Measurements from ENCODE around the gene ANKRD65. TPM values are rescaled to one million over a fixed set of nuclear protein-coding genes. Genes with fewer than 3 reads are reported as not detected.

Gene ANKRD65
- total RNA-seq, 1 donor from 2014 or later = 0.64 TPM

GRCh38 chr1:1426496-1427105 lies 5.5 kb upstream of the ANKRD65 start:
- Mint-ChIP-seq H3K4me1 (ENCODE audit: low read depth, unreplicated experiment) (peaks cover 20% of the 10 kb centered on the region), H3K9me3 (ENCODE audit: unreplicated experiment) (no peaks in the 10 kb centered on the region), H3K36me3 (ENCODE audit: low read depth, unreplicated experiment) (no peaks in the 10 kb centered on the region), H3K4me3 (ENCODE audit: unreplicated experiment) (no peak overlapping the region), H3K27ac (ENCODE audit: unreplicated experiment) (no peak overlapping the region), H3K27me3 (ENCODE audit: low read depth, unreplicated experiment) (peaks cover 2% of the 10 kb centered on the region)
- H3K4me1 ChIP-seq (ENCODE audit: insufficient read depth, low read length) = peaks cover 19% of the 10 kb centered on the region
- no peak overlapping the region for H3K4me2 ChIP-seq (ENCODE audit: low read length)
- no peak overlapping the region for H3K9ac ChIP-seq (ENCODE audit: low read length)
- H3K27me3 ChIP-seq (ENCODE audit: insufficient read depth, low read length) = no peaks in the 10 kb centered on the region
- no peak overlapping the region for H2AFZ ChIP-seq (ENCODE audit: low read depth, low read length)
- no peaks in the 10 kb centered on the region for H4K20me1 ChIP-seq (ENCODE audit: insufficient read depth, low read length)
- H3K4me3 ChIP-seq (ENCODE audit: insufficient read depth, low read depth, low read length) = no peak overlapping the region
- H3K36me3 ChIP-seq (ENCODE audit: insufficient read depth, low read length) = no peaks in the 10 kb centered on the region
- DNase-seq (ENCODE audit: low read depth) (no peak), FAIRE-seq (no peak)
- TF ChIP-seq EZH2 (IDR thresholded peaks at IDR 0.05; ENCODE audit: insufficient read depth, low read length) = no peak
- TF ChIP-seq CTCF (IDR thresholded peaks at IDR 0.05; ENCODE audit: insufficient read depth, low read depth, low read length) = no peak
- no peaks in the 10 kb centered on the region for H3K79me2 ChIP-seq (ENCODE audit: insufficient read depth, low read length)
- H3K9me3 ChIP-seq (ENCODE audit: insufficient read depth, low read depth, low read length) = no peaks in the 10 kb centered on the region
- no peak overlapping the region for H3K27ac ChIP-seq (ENCODE audit: low read depth, low read length)

GRCh38 chr1:1425753-1426495 lies 4.8 kb upstream of the ANKRD65 start:
- Histone ChIP-seq H4K20me1 (ENCODE audit: insufficient read depth, low read length) (no peaks in the 10 kb centered on the region), H3K4me3 (ENCODE audit: insufficient read depth, low read depth, low read length) (no peak overlapping the region), H3K4me2 (ENCODE audit: low read length) (no peak overlapping the region), H3K36me3 (ENCODE audit: insufficient read depth, low read length) (no peaks in the 10 kb centered on the region), H3K4me1 (ENCODE audit: insufficient read depth, low read length) (peaks cover 19% of the 10 kb centered on the region), H3K9me3 (ENCODE audit: insufficient read depth, low read depth, low read length) (no peaks in the 10 kb centered on the region), H3K79me2 (ENCODE audit: insufficient read depth, low read length) (no peaks in the 10 kb centered on the region), H2AFZ (ENCODE audit: low read depth, low read length) (no peak overlapping the region), H3K27ac (ENCODE audit: low read depth, low read length) (no peak overlapping the region), H3K9ac (ENCODE audit: low read length) (no peak overlapping the region), H3K27me3 (ENCODE audit: insufficient read depth, low read length) (no peaks in the 10 kb centered on the region)
- Mint-ChIP-seq H3K4me3 (ENCODE audit: unreplicated experiment) (no peak overlapping the region), H3K9me3 (ENCODE audit: unreplicated experiment) (no peaks in the 10 kb centered on the region), H3K27me3 (ENCODE audit: low read depth, unreplicated experiment) (peaks cover 2% of the 10 kb centered on the region), H3K4me1 (ENCODE audit: low read depth, unreplicated experiment) (peaks cover 20% of the 10 kb centered on the region), H3K27ac (ENCODE audit: unreplicated experiment) (no peak overlapping the region), H3K36me3 (ENCODE audit: low read depth, unreplicated experiment) (no peaks in the 10 kb centered on the region)
- FAIRE-seq (no peak), DNase-seq (ENCODE audit: low read depth) (no peak)
- TF ChIP-seq EZH2 (IDR thresholded peaks at IDR 0.05; ENCODE audit: insufficient read depth, low read length) (no peak), CTCF (IDR thresholded peaks at IDR 0.05; ENCODE audit: insufficient read depth, low read depth, low read length) (no peak)

- DNase-seq (ENCODE audit: low read depth) (no peak), FAIRE-seq (no peak)
- no peaks in the 10 kb centered on the region for H3K27me3 ChIP-seq (ENCODE audit: insufficient read depth, low read length)
- H3K4me3 ChIP-seq (ENCODE audit: insufficient read depth, low read depth, low read length) = no peak overlapping the region
- H3K79me2 ChIP-seq (ENCODE audit: insufficient read depth, low read length) = no peaks in the 10 kb centered on the region
- Mint-ChIP-seq H3K27ac (ENCODE audit: unreplicated experiment) (no peak overlapping the region), H3K4me3 (ENCODE audit: unreplicated experiment) (peak overlapping the region; percentile 50), H3K9me3 (ENCODE audit: unreplicated experiment) (no peaks in the 10 kb centered on the region), H3K36me3 (ENCODE audit: low read depth, unreplicated experiment) (no peaks in the 10 kb centered on the region), H3K27me3 (ENCODE audit: low read depth, unreplicated experiment) (peaks cover 2% of the 10 kb centered on the region), H3K4me1 (ENCODE audit: low read depth, unreplicated experiment) (peaks cover 20% of the 10 kb centered on the region)
- peaks cover 16% of the 10 kb centered on the region for H3K4me1 ChIP-seq (ENCODE audit: insufficient read depth, low read length)
- H3K27ac ChIP-seq (ENCODE audit: low read depth, low read length) = no peak overlapping the region
- no peak overlapping the region for H3K4me2 ChIP-seq (ENCODE audit: low read length)
- H2AFZ ChIP-seq (ENCODE audit: low read depth, low read length) = no peak overlapping the region
- H4K20me1 ChIP-seq (ENCODE audit: insufficient read depth, low read length) = no peaks in the 10 kb centered on the region
- TF ChIP-seq CTCF (IDR thresholded peaks at IDR 0.05; ENCODE audit: insufficient read depth, low read depth, low read length) (no peak), EZH2 (IDR thresholded peaks at IDR 0.05; ENCODE audit: insufficient read depth, low read length) (no peak)
- H3K9ac ChIP-seq (ENCODE audit: low read length) = no peak overlapping the region
- H3K9me3 ChIP-seq (ENCODE audit: insufficient read depth, low read depth, low read length) = no peaks in the 10 kb centered on the region
- no peaks in the 10 kb centered on the region for H3K36me3 ChIP-seq (ENCODE audit: insufficient read depth, low read length)
Measured at GRCh38 chr1:1425426-1425752, 4.3 kb upstream of the ANKRD65 start.

All from astrocyte (in vitro differentiated cells and primary cell).